ENCODE data around the gene CD226. TPM values are rescaled to one million over a fixed set of nuclear protein-coding genes. Genes with fewer than 3 reads are reported as not detected.

The CD226 gene
- total RNA-seq, 4 donors from 2014 or later, result 0.49 to 2.4 (median 1.1) TPM

DNA sequence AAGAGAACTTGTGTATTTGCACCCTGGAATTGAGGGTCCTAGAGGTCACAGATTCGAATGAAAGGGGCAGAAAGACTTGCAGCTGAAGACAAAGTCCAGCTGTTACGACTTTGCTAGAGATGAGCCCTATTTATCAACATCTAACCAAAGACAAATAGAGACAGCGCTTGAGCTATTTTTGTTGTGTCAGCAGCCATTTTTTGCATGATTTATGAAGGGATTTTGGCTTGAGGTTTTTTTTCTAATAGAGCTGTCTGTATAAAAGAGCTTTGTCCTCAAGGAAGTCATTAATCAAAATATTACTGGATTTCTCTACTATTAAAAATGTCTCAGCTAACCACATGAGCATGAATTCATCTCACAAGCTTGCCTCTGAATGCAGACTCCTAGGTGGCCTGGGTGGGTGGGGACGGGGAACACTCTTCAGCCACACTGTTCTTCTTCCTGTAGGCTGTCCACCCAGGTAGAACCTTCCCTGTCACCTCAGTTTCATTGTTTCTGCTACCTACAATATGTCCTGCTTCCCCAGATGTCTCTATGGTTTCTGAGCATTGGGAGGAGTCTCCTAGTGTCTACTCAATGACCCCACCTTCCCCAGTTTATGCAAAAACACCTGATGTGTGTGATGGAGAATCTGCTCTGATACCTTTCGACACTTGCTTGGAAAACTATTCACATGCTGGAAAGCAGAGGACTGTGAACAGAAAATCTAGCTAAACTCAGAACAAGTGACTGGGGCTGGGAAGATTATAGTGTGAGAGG, 7.2 kb upstream of the CD226 start:
- TF ChIP-seq, protein P1, sequence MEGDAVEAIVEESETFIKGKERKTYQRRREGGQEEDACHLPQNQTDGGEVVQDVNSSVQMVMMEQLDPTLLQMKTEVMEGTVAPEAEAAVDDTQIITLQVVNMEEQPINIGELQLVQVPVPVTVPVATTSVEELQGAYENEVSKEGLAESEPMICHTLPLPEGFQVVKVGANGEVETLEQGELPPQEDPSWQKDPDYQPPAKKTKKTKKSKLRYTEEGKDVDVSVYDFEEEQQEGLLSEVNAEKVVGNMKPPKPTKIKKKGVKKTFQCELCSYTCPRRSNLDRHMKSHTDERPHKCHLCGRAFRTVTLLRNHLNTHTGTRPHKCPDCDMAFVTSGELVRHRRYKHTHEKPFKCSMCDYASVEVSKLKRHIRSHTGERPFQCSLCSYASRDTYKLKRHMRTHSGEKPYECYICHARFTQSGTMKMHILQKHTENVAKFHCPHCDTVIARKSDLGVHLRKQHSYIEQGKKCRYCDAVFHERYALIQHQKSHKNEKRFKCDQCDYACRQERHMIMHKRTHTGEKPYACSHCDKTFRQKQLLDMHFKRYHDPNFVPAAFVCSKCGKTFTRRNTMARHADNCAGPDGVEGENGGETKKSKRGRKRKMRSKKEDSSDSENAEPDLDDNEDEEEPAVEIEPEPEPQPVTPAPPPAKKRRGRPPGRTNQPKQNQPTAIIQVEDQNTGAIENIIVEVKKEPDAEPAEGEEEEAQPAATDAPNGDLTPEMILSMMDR (IDR thresholded peaks at IDR 0.05; ENCODE audit: low read depth), result no peak

DNA sequence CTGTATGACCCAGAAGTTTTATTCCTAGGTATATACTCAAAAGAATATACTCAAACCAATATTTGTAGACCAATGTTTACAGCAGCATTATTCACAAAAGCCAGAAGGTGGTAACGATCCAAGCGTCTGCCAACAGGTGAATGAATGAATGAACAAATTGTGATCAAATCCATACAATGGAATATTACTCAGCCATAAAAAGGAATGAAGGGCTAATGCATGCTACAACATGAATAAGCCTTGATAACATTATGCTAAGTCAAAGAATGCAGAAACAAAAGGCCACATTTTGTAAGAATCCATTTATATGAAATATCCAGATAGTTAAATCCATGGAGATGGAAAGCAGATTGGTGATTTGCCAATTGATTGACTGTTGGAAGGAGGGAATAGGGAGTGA, 5.5 kb upstream of the CD226 start:
- TF ChIP-seq, protein P1 (IDR thresholded peaks at IDR 0.05; ENCODE audit: low read depth), result no peak

DNA sequence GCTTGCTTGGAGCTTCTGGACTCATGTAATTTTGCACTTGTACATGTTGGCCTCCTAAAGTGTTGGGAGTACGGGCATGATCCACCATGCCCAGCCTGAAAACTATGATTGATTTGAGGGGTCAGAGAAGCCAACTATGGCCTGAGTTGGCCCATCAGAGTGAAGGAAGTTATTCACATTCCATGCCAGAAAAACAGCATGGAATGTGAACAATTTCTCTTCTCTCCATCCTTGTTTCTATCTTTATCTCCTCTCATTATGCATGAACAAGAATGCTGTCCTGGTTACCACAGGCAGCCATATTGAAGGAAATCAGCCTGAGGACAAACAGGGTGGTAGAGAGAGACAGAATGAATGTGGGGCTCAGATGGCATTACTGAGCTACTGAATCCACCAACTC, 3.5 kb upstream of the CD226 start:
- TF ChIP-seq, protein P1 (IDR thresholded peaks at IDR 0.05; ENCODE audit: low read depth), result no peak

DNA sequence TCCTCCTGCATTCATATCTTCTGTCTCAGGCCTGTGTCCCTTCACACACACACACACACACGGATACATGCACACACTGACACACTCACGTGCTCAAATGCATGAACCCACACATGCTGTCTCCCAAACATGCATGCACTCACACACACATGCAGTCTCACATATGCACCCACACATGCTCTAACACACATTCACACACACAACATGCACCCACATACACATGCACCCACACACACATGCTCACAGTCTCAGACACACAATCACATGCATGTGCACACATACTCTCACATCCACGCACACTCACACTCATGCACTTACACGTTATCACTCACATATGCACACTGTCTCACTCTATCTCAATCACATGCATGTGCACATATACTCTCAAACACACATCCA, 1.9 kb upstream of the CD226 start:
- TF ChIP-seq, protein P1 (IDR thresholded peaks at IDR 0.05; ENCODE audit: low read depth), result no peak

DNA sequence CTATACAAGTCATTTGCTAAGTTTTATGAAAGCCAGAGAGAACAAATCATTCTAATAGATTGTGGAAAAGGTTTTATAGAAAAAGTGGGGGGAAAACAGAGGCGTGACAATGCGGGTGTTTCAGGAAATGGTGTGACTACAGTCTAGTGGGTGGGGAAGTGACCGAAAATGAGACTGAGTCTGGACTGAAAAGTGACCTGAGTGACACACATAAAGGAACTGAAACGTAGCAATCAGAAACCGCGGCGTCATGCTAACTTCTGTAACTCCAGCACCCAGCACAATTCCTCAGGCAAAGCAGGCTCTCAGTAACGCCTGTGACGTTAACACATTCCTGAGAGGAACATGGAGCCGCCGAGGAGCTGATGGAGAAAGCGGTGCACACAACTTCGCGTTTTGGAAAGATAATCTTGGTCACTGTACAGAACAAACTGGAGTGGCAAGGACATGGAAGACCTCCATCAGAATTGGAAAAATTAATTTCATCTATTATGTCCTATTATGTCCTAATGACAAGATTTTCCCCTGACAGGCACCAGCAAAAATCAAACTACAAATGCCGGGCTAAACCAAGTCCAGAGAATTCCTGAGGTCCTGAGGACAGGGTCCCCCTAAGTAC, 1.4 kb upstream of the CD226 start:
- TF ChIP-seq, protein P1 (IDR thresholded peaks at IDR 0.05; ENCODE audit: low read depth), result no peak

DNA sequence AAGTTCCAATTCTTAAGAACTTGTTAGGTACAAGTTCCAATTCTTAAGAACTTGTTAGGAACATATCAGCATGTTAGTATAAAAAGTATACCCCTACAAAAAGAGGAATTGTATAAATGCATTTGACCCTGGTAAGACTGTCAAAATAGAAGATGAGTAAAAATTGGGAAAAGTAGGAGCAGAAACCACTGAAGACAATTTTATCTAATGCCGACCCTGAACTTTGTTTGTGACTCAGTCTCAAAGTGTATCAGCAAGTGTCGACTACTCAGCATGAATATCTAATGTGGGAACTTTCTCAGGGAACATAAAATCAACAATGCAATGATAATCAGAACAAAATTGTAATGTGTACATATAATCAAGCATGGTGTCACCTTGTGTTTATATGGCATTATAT, 583 bp upstream of the CD226 start:
- TF ChIP-seq, protein P1 (IDR thresholded peaks at IDR 0.05; ENCODE audit: low read depth), result no peak

DNA sequence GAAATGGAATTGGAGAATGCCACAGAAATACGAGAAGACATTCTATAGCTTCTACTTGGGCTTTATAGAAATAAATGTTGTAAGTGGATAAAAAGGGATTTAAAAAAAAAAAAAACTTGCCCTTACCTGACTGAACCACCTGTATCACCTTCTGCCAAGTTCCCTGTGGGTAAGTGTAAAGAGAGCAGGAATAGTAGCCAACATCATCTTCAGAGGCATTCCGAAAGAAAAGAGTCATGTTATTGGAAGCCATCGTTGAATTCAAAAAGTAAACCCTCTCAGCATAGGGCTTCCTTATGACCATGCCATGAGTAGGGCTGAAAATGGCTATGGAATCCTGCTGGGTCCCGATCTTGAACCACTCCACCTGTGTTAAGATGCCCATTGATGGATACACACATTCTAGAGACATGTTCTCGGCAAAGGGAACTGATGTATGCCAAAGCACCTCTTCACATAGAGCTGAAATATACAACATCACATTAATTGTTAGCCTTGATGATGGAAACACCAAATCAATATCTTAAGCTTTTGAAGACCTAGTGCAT, 991 bp downstream of the CD226 start:
- TF ChIP-seq, protein P1 (IDR thresholded peaks at IDR 0.05; ENCODE audit: low read depth), result no peak
